Spinal cord (tissue), 10 donors: ENCODE results near the gene CYTH3. TPM values are rescaled to one million over a fixed set of nuclear protein-coding genes. Genes with fewer than 3 reads are reported as not detected.
"Not testable (repeated sequence)": the region's sequence is repeated elsewhere in the genome, so short reads cannot be mapped to it uniquely, and the experiment has no call there.

Experiments
- DNase-seq, 6 donors: peaks; one replicate each; pipeline versions ENCODE4 v3.0.0 to v3.0.0-alpha.2; 2013 to 2015; ENCODE audit warnings: low spot score in 6 of 6, low read depth in 4 of 6
- H3K27ac ChIP-seq: one replicate; pipeline ENCODE4 v1.5.1; 2013; ENCODE audit warnings: low read depth, low read length, control low read depth
- H3K27me3 ChIP-seq: one replicate; pipeline ENCODE4 v1.6.1; 2013; ENCODE audit warnings: low read length; ENCODE audit not compliant: control insufficient read depth, insufficient read depth
- H3K36me3 ChIP-seq: one replicate; pipeline ENCODE4 v1.6.1; 2013; ENCODE audit warnings: low read length; ENCODE audit not compliant: control insufficient read depth, insufficient read depth
- H3K4me1 ChIP-seq: one replicate; pipeline ENCODE4 v1.6.1; 2013; ENCODE audit warnings: low read length; ENCODE audit not compliant: control insufficient read depth, insufficient read depth
- H3K4me3 ChIP-seq: one replicate; pipeline ENCODE4 v1.5.1; 2013; ENCODE audit warnings: low read depth, low read length, control low read depth
- H3K9me3 ChIP-seq: one replicate; pipeline ENCODE4 v1.6.1; 2013; ENCODE audit warnings: low read length; ENCODE audit not compliant: control insufficient read depth, insufficient read depth
- WGBS: methylation state at CpG from one replicate; pipeline ENCODE4 v1.1.5; 2013; ENCODE audit warnings: missing lambda C conversion rate; ENCODE audit not compliant: insufficient coverage; 5-methylcytosine and 5-hydroxymethylcytosine counted together
- polyA plus RNA-seq, 2 donors: library from polyadenylated mRNA; unstranded; fragments of 120-200 nt; gene quantifications; one replicate each; pipeline ENCODE4 v1.2.1, GENCODE V29; 2013; ENCODE audit not compliant: insufficient read length in 2 of 2
- total RNA-seq, 2 donors: library from RNA; depleted of rRNA in 1 of 2; stranded (reverse); fragments of 120-200 nt in 1 of 2; fragments of >200 nt in 1 of 2; gene quantifications; one replicate each; pipeline versions ENCODE4 v1.2.3 to v1.2.4, GENCODE V29; 2013 to 2014
- donor health status: healthy.

CYTH3 gene
- total and polyA plus RNA-seq, 4 donors: 24.8 to 41.9 (median 31.3) TPM

- Histone ChIP-seq H3K27ac (peak overlapping the region; percentile 90), H3K27me3 (no peaks in the 10 kb centered on the region), H3K4me3 (peak overlapping the region; percentile 19), H3K9me3 (no peaks in the 10 kb centered on the region), H3K36me3 (no peaks in the 10 kb centered on the region), H3K4me1 (peaks cover 21% of the 10 kb centered on the region)
- DNase-seq: peak in 3 of 6 donors; percentile 20 to 77 (median 62)
- WGBS: 28% methylated on average over 5 of the region's 9 CpGs
These were observed 43.8 kb downstream of the CYTH3 start for GRCh38 chr7:6228361-6229229.

GRCh38 chr7:6227294-6227846 is 45.1 kb downstream of the CYTH3 start:
- 51% methylated on average over 5 of the region's 5 CpGs for WGBS
- no peaks in the 10 kb centered on the region for H3K27me3 ChIP-seq
- no peaks in the 10 kb centered on the region for H3K9me3 ChIP-seq
- peak overlapping the region; percentile 90 for H3K27ac ChIP-seq
- H3K4me1 ChIP-seq: peaks cover 21% of the 10 kb centered on the region
- peak in 5 of 6 donors; percentile 19 to 75 (median 36) for DNase-seq
- no peaks in the 10 kb centered on the region for H3K36me3 ChIP-seq
- no peak overlapping the region for H3K4me3 ChIP-seq

- peak in 3 of 6 donors; percentile 2 to 40 (median 15) for DNase-seq
- H3K36me3 ChIP-seq: no peaks in the 10 kb centered on the region
- H3K27ac ChIP-seq: peak overlapping the region; percentile 48
- 69% methylated on average over 2 of the region's 3 CpGs for WGBS
- H3K4me1 ChIP-seq: peaks cover 21% of the 10 kb centered on the region
- no peaks in the 10 kb centered on the region for H3K27me3 ChIP-seq
- no peaks in the 10 kb centered on the region for H3K9me3 ChIP-seq
- no peak overlapping the region for H3K4me3 ChIP-seq
These were observed 46.1 kb downstream of the CYTH3 start for GRCh38 chr7:6226194-6226799.

GRCh38 chr7:6223411-6223810 is 49.0 kb downstream of the CYTH3 start:
- H3K4me1 ChIP-seq, DNase-seq, H3K9me3 ChIP-seq, H3K36me3 ChIP-seq, H3K27ac ChIP-seq, H3K4me3 ChIP-seq, H3K27me3 ChIP-seq: not testable (repeated sequence)
- no CpG with 5 or more reads among the region's 4 CpGs for WGBS

GRCh38 chr7:6223010-6223409 is 49.4 kb downstream of the CYTH3 start:
- not testable (repeated sequence) for H3K36me3 ChIP-seq, H3K27ac ChIP-seq, H3K27me3 ChIP-seq, H3K4me1 ChIP-seq, H3K4me3 ChIP-seq, DNase-seq, H3K9me3 ChIP-seq
- WGBS: 94% methylated on average over 3 of the region's 25 CpGs

GRCh38 chr7:6221340-6222319 is 50.8 kb downstream of the CYTH3 start:
- no peak for DNase-seq
- no peak overlapping the region for H3K27ac ChIP-seq
- no peaks in the 10 kb centered on the region for H3K9me3 ChIP-seq
- no peaks in the 10 kb centered on the region for H3K27me3 ChIP-seq
- no peak overlapping the region for H3K4me3 ChIP-seq
- H3K4me1 ChIP-seq: peaks cover under 1% of the 10 kb centered on the region
- WGBS: 65% methylated on average over 2 of the region's 9 CpGs
- H3K36me3 ChIP-seq: no peaks in the 10 kb centered on the region

- DNase-seq: no peak
- H3K27ac ChIP-seq: no peak overlapping the region
- 100% methylated on average over 1 of the region's 3 CpGs for WGBS
These were observed 54.1 kb downstream of the CYTH3 start for GRCh38 chr7:6218329-6218728.

GRCh38 chr7:6212008-6212407 is 60.4 kb downstream of the CYTH3 start:
- Histone ChIP-seq H3K36me3 (no peaks in the 10 kb centered on the region), H3K27me3 (no peaks in the 10 kb centered on the region), H3K4me3 (no peak overlapping the region), H3K4me1 (peaks cover 4% of the 10 kb centered on the region), H3K9me3 (no peaks in the 10 kb centered on the region), H3K27ac (no peak overlapping the region)
- WGBS: 100% methylated on average over 2 of the region's 3 CpGs
- no peak for DNase-seq

More at GRCh38 chr7:6218329-6218728, 54.1 kb downstream of the CYTH3 start:
- Histone ChIP-seq H3K4me1 (no peaks in the 10 kb centered on the region), H3K27me3 (no peaks in the 10 kb centered on the region), H3K9me3 (no peaks in the 10 kb centered on the region), H3K36me3 (no peaks in the 10 kb centered on the region), H3K4me3 (no peak overlapping the region)
